AG09309 (cell line): ENCODE measurements around the gene ACSL4.
"Not testable (repeated sequence)": the region's sequence is repeated elsewhere in the genome, so short reads cannot be mapped to it uniquely, and the experiment has no call there.

Experiments
- DNase-seq: peaks from one replicate; pipeline ENCODE4 v3.0.0-alpha.2; 2010; ENCODE audit warnings: low read depth
- H3K4me3 ChIP-seq: 2 replicates; pipeline ENCODE4 v1.5.1; 2011; ENCODE audit warnings: mild to moderate bottlenecking, low read depth, low read length, moderate library complexity; ENCODE audit not compliant: control insufficient read depth
- TF ChIP-seq, protein P1 (sequence below): IDR thresholded peaks from 2 replicates; pipeline ENCODE4 v1.5.1; 2011; ENCODE audit warnings: mild to moderate bottlenecking, low read depth, low read length, inconsistent platforms; ENCODE audit not compliant: insufficient read depth, control insufficient read depth; ENCODE audit errors: missing control alignments

ACSL4 gene

DNA sequence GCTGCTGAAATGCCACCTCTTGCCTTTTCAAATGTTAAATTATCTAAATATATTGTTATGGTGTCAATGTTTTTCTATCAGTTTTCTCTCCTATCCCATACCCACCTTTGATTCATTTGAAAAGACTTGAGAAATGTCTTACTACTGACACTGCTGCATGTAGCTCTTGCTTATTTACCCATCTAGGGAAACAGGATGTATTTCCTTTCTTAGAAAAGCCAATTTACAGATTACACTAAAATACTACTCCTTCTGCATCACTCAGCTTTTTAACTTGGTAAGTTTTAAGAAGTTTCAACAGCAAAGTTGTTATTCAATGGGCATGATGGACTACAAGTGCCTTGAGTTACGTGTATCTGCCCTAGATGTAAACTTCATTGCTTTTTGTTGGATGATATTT, 94.9 kb downstream of the ACSL4 start:
- TF ChIP-seq, protein P1, sequence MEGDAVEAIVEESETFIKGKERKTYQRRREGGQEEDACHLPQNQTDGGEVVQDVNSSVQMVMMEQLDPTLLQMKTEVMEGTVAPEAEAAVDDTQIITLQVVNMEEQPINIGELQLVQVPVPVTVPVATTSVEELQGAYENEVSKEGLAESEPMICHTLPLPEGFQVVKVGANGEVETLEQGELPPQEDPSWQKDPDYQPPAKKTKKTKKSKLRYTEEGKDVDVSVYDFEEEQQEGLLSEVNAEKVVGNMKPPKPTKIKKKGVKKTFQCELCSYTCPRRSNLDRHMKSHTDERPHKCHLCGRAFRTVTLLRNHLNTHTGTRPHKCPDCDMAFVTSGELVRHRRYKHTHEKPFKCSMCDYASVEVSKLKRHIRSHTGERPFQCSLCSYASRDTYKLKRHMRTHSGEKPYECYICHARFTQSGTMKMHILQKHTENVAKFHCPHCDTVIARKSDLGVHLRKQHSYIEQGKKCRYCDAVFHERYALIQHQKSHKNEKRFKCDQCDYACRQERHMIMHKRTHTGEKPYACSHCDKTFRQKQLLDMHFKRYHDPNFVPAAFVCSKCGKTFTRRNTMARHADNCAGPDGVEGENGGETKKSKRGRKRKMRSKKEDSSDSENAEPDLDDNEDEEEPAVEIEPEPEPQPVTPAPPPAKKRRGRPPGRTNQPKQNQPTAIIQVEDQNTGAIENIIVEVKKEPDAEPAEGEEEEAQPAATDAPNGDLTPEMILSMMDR: no peak
- no peak for DNase-seq
- H3K4me3 ChIP-seq: no peak overlapping the region

DNA sequence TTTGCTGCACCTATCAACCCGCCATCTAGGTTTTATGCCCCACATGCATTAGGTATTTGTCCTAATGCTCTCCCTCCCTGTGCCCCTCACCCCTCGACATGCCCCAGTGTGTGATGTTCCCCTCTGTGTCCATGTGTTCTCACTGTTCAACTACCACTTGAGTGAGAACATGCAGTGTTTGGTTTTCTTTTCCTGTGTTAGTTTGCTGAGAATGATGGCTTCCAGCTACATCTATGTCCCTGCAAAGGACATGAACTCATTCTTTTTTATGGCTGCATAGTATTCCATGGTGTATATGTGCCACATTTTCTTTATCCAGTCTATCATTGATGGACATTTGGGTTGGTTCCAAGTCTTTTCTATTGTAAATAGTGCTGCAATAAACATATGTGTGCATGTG, 95.6 kb downstream of the ACSL4 start:
- not testable (repeated sequence) for DNase-seq, H3K4me3 ChIP-seq

DNA sequence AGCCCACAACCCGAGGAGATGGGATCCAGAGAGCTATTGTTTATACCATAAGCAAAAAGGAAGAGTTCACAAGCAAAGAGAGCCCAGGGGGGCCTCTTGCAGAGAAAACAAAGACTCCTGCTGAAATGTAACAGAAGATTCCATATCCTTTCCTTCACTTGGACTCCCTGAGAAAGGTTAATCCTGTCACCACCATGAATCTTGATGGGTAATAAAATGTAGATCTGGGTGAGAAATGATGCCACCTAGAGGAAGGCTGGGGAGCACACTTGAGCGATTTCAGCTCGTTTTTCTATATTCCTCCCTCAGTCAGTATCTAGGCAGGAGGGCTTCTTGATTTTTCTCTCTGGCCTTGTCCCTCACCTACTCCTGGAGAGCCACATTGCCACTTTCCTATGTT, 97.9 kb downstream of the ACSL4 start:
- no peak for DNase-seq
- no peak overlapping the region for H3K4me3 ChIP-seq
- TF ChIP-seq, protein P1: peak; percentile 63

DNA sequence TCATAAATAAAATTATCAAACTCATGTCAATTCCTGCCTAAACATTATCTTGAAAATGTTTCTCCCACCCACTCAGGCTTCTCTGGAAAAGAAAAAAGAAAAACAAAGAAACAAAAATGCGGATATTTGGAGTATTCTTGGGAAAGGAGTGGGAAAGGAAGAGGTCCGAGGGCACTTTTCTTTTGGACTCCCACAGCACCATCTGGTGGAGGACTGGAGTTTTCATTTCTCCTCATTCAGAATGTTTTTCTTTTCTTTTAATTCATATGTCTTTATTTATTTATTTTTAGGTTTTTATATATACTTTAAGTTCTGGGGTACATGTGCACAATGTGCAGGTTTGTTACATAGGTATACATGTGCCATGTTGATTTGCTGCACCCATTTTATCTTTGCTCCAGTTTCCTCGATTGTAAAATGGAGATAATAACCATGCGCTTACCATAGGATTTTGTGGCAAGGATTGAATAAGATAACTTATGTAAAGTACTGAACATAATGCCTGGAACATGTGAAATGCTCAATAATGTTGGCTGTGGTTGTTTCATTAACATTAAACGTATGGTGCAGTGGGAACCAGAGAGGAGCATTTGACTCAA, 100.1 kb downstream of the ACSL4 start:
- TF ChIP-seq, protein P1: peak; percentile 47

DNA sequence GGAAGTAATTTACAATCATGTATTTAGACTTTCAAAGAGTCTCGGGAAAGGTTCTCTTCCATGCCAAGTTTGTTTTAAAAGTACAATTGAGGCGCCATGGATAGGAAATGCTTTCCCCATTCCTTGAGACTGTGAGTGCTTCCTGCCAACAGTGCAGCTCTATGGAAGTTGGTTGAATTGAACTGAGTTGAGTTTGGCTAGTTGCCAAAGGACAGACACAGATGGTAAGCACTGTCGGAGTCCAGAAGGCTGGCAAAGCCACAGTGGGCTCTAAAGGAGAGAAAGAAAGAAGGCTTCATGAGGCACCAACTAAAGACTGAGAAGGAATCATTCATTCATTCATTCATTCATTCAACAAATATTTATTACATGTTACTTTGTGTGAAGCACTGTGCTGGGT, 103.7 kb downstream of the ACSL4 start:
- TF ChIP-seq, protein P1: no peak
- H3K4me3 ChIP-seq: no peak overlapping the region
- DNase-seq: no peak

More for the DNA sequence above, 100.1 kb downstream of the ACSL4 start:
- no peak for DNase-seq
- H3K4me3 ChIP-seq: no peak overlapping the region

DNA sequence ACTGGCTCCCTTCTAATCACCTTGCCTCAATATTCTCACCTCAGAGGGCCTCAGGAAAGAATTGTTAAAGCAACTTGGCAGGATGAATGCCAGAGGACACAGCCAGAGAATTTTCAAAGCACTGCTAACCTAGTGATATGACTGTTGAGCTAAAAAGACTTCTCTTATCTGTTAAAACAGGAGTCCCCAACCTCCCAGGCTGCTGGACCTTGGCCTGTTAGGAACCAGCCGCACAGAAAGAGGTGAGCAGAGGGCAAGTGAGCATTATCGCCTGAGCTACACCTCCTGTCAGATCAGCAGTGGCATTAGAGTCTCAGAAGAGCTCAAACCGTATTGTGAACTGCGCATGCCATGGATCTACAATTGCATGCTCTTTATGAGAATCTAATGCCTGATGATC, 106.4 kb downstream of the ACSL4 start:
- TF ChIP-seq, protein P1: no peak
- no peak for DNase-seq
- no peak overlapping the region for H3K4me3 ChIP-seq

DNA sequence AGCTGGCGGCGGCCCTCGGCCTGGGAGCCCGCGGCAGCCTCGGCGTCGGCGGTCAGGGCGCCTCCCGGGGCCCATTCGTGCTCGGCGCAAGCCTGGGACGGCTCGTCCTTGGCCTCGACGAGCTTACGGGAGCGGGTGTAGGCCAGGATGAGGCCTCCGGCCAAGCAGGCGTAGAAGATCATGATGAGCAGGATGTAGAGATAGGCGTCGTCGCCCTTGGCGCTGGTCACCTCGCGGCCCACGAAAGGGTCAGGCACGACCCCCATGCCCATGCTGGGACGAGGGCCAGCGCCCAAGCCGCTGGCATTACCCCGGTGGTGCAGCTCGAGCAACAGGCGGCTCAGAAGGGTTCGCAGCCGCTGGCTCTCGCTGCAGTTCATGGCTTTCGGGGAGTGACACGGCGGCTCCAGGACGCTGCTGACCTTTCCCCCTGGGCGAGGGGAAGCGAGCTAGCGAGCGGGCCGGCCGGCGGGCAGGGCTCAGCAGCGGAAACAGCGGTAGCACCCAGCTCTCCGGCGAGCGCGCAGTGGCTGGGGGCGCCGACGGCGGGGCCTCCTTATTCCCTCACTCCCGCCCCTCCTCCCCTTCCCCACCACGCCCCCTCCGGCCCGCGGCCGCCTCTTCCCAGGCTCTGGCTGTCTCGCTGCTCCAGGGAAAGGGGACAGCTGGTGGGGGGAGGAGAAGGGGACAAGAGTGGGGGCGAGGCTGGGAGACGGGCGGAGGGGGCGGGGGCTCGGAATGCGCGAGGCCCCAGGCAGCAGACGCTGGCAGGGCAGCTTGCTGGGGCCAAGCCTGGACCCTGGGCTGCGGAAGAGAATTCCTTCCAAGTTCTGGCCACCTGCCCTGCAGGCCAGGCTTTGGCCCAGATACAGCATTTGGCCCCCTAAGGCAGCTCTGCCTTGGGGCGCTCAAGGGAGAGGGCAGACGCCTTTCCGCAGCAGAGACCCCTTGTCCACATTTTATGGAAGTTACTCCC, 108.1 kb downstream of the ACSL4 start, which contains the start of gene KCNE5:
TSS of gene KCNE5 (minus strand) at position 532 of the 976 bp plus-strand sequence. CDS start at position 380, 152 bp downstream.
- TF ChIP-seq, protein P1: no peak
- H3K4me3 ChIP-seq: no peak within 1 kb of the TSS
- no peak for DNase-seq
